GM23338 (cell line): Measurements from ENCODE around the gene SLC9A9. TPM values are rescaled to one million over a fixed set of nuclear protein-coding genes. Genes with fewer than 3 reads are reported as not detected.

Experiments
- ATAC-seq: fragments of 200-7000 bp; cut with Tn5 transposase; 3 replicates; pipeline ENCODE4 v1.9.1; 2020
- DNase-seq: peaks from one replicate; pipeline ENCODE4 v3.0.0-alpha.2; 2015; ENCODE audit warnings: low spot score
- H2AFZ ChIP-seq: fragments of 200-600 bp; sonication (generic); 2 replicates; pipeline ENCODE4 v1.8.0; 2016; ENCODE audit warnings: antibody characterized with exemption, mild to moderate bottlenecking, moderate library complexity
- H3F3A ChIP-seq: fragments of 200-600 bp; sonication (generic); replicated peaks from 2 replicates; pipeline ENCODE4 v1.8.0; 2017; ENCODE audit warnings: antibody characterized with exemption, mixed run types, low read depth
- H3K27ac ChIP-seq: fragments of 200-600 bp; sonication (generic); 2 replicates; pipeline ENCODE4 v1.6.1; 2016; ENCODE audit warnings: low read depth
- H3K27me3 ChIP-seq: fragments of 200-600 bp; sonication (generic); 2 replicates; pipeline ENCODE4 v1.8.0; 2016; ENCODE audit warnings: mild to moderate bottlenecking, mixed run types, moderate library complexity; ENCODE audit not compliant: insufficient read depth
- H3K36me3 ChIP-seq: fragments of 200-600 bp; sonication (generic); 2 replicates; pipeline ENCODE4 v1.8.0; 2016; ENCODE audit warnings: mild to moderate bottlenecking; ENCODE audit not compliant: insufficient read depth
- H3K4me1 ChIP-seq: fragments of 200-600 bp; sonication (generic); 2 replicates; pipeline ENCODE4 v1.8.0; 2016; ENCODE audit warnings: mild to moderate bottlenecking, moderate library complexity; ENCODE audit not compliant: insufficient read depth
- H3K4me2 ChIP-seq: fragments of 200-600 bp; sonication (generic); 2 replicates; pipeline ENCODE4 v1.7.1; 2017; ENCODE audit warnings: mixed run types
- H3K4me3 ChIP-seq: fragments of 200-600 bp; sonication (generic); 2 replicates; pipeline ENCODE4 v1.6.1; 2016; ENCODE audit warnings: mixed run types
- H3K79me2 ChIP-seq: fragments of 200-600 bp; sonication (generic); replicated peaks from 2 replicates; pipeline ENCODE4 v1.8.0; 2017; ENCODE audit warnings: mild to moderate bottlenecking; ENCODE audit not compliant: insufficient read depth
- H3K9me2 ChIP-seq: fragments of 200-600 bp; sonication (generic); 2 replicates; pipeline ENCODE4 v1.8.0; 2017; ENCODE audit not compliant: insufficient read depth
- H4K20me1 ChIP-seq: fragments of 200-600 bp; sonication (generic); replicated peaks from 2 replicates; pipeline ENCODE4 v1.8.0; 2017; ENCODE audit warnings: mild to moderate bottlenecking; ENCODE audit not compliant: insufficient read depth
- H3K27ac Mint-ChIP-seq: 2 replicates; pipeline ENCODE4 v1.8.0; 2020; ENCODE audit warnings: inconsistent platforms, mild to moderate bottlenecking, moderate library complexity, mixed read lengths
- H3K27me3 Mint-ChIP-seq: 3 replicates; pipeline ENCODE4 v1.8.0; 2022; ENCODE audit warnings: low read depth, mild to moderate bottlenecking, moderate library complexity, mixed read lengths, inconsistent platforms; ENCODE audit not compliant: insufficient read depth, poor library complexity
- H3K36me3 Mint-ChIP-seq: 3 replicates; pipeline ENCODE4 v1.8.0; 2021; ENCODE audit warnings: low read depth, mild to moderate bottlenecking, inconsistent platforms, moderate library complexity, mixed read lengths
- H3K4me1 Mint-ChIP-seq: 3 replicates; pipeline ENCODE4 v1.8.0; 2020; ENCODE audit warnings: mild to moderate bottlenecking, inconsistent platforms, mixed read lengths
- H3K4me3 Mint-ChIP-seq: 3 replicates; pipeline ENCODE4 v1.8.0; 2021; ENCODE audit warnings: moderate library complexity, mild to moderate bottlenecking, inconsistent platforms, mixed read lengths
- H3K9me3 Mint-ChIP-seq: 3 replicates; pipeline ENCODE4 v1.8.0; 2020; ENCODE audit warnings: moderate library complexity, mild to moderate bottlenecking, inconsistent platforms, mixed read lengths
- CREB1 ChIP-seq: fragments of 250-450 bp; sonication (Bioruptor Pico); IDR thresholded peaks from 2 replicates; pipeline ENCODE4 v1.5.0; 2020; ENCODE audit warnings: low read depth, mild to moderate bottlenecking, moderate library complexity
- EZH2phosphoT487 ChIP-seq: fragments of 200-600 bp; sonication (generic); IDR thresholded peaks from one replicate; pipeline ENCODE4 v1.8.1; 2018; ENCODE audit warnings: antibody characterized with exemption; ENCODE audit not compliant: unreplicated experiment
- NANOG ChIP-seq: IDR thresholded peaks from 2 replicates; pipeline ENCODE4 v1.6.1; 2016; ENCODE audit warnings: antibody characterized with exemption, borderline replicate concordance
- POLR2AphosphoS5 ChIP-seq: IDR thresholded peaks from 2 replicates; pipeline ENCODE4 v1.6.1; 2016; ENCODE audit warnings: antibody characterized with exemption, low read depth
- STAT1 ChIP-seq: IDR thresholded peaks from one replicate; pipeline ENCODE4 v1.6.1; 2016; ENCODE audit warnings: antibody characterized with exemption; ENCODE audit not compliant: unreplicated experiment
- ZNF331 ChIP-seq: fragments of 250-450 bp; sonication (Bioruptor Pico); IDR thresholded peaks from 2 replicates; pipeline ENCODE4 v1.5.0; 2020; ENCODE audit warnings: low read depth, mild to moderate bottlenecking, moderate library complexity
- polyA plus RNA-seq: library from polyadenylated mRNA; unstranded; fragments of >200 nt; fragmentation: Nextera tagmentation; extraction: Ambion mirVana; gene quantifications from 2 replicates; pipeline ENCODE4 v1.2.1, GENCODE V29; 2016
- total RNA-seq: library from RNA; depleted of rRNA; stranded (reverse); fragments of >200 nt; shearing (Covaris generic); gene quantifications from 2 replicates; pipeline ENCODE4 v1.2.3, GENCODE V29; 2014
- TF ChIP-seq, protein P1 (sequence below): fragments of 250-450 bp; sonication (Bioruptor Pico); IDR thresholded peaks from 2 replicates; pipeline ENCODE4 v1.5.0; 2020; ENCODE audit warnings: mild to moderate bottlenecking, moderate library complexity
- TF ChIP-seq, protein P2 (sequence below): IDR thresholded peaks from one replicate; pipeline ENCODE4 v1.6.1; 2018; ENCODE audit warnings: antibody characterized with exemption; ENCODE audit not compliant: unreplicated experiment
- TF ChIP-seq, protein P3 (sequence below), 2 experiments: fragments of 200-600 bp in 1 of 2; sonication (generic) in 1 of 2; conservative IDR thresholded peaks; 2 replicates each; pipeline versions ENCODE4 v1.5.1 to v1.6.1; 2016 to 2017; ENCODE audit warnings: antibody characterized with exemption in 2 of 2, low read depth in 2 of 2, mild to moderate bottlenecking in 2 of 2, moderate library complexity in 1 of 2
- TF ChIP-seq, protein P4 (sequence below): IDR thresholded peaks from 2 replicates; pipeline ENCODE4 v1.6.1; 2016; ENCODE audit warnings: antibody characterized with exemption

The SLC9A9 gene
- total and polyA plus RNA-seq, 2 experiments from 2014 or later: 1.3 to 1.6 TPM

DNA sequence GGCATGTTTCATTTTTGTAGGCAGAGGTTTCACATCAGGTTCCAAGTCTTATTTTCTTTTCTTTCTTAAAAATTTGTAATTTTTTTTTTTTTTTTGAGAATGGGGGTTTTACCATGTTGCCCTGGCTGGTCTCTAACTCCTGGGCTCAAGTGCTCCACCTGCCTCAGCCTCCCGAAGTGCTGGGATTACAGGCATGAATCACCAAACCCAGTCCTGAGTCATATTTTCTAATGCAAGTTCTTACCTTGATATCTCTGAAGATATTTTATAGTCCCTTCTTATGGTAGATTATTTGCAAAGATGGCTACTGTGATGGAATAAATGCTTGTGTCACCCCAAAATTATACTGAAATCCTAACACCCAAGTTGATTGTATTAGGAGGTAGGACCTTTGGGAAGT is 63.8 kb downstream of the SLC9A9 start:
- TF ChIP-seq POLR2AphosphoS5 (no peak), CREB1 (CRISPR knock-in tag) (no peak), ZNF331 (CRISPR knock-in tag) (no peak), EZH2phosphoT487 (no peak), NANOG (no peak), STAT1 (no peak)
- TF ChIP-seq, protein P1, sequence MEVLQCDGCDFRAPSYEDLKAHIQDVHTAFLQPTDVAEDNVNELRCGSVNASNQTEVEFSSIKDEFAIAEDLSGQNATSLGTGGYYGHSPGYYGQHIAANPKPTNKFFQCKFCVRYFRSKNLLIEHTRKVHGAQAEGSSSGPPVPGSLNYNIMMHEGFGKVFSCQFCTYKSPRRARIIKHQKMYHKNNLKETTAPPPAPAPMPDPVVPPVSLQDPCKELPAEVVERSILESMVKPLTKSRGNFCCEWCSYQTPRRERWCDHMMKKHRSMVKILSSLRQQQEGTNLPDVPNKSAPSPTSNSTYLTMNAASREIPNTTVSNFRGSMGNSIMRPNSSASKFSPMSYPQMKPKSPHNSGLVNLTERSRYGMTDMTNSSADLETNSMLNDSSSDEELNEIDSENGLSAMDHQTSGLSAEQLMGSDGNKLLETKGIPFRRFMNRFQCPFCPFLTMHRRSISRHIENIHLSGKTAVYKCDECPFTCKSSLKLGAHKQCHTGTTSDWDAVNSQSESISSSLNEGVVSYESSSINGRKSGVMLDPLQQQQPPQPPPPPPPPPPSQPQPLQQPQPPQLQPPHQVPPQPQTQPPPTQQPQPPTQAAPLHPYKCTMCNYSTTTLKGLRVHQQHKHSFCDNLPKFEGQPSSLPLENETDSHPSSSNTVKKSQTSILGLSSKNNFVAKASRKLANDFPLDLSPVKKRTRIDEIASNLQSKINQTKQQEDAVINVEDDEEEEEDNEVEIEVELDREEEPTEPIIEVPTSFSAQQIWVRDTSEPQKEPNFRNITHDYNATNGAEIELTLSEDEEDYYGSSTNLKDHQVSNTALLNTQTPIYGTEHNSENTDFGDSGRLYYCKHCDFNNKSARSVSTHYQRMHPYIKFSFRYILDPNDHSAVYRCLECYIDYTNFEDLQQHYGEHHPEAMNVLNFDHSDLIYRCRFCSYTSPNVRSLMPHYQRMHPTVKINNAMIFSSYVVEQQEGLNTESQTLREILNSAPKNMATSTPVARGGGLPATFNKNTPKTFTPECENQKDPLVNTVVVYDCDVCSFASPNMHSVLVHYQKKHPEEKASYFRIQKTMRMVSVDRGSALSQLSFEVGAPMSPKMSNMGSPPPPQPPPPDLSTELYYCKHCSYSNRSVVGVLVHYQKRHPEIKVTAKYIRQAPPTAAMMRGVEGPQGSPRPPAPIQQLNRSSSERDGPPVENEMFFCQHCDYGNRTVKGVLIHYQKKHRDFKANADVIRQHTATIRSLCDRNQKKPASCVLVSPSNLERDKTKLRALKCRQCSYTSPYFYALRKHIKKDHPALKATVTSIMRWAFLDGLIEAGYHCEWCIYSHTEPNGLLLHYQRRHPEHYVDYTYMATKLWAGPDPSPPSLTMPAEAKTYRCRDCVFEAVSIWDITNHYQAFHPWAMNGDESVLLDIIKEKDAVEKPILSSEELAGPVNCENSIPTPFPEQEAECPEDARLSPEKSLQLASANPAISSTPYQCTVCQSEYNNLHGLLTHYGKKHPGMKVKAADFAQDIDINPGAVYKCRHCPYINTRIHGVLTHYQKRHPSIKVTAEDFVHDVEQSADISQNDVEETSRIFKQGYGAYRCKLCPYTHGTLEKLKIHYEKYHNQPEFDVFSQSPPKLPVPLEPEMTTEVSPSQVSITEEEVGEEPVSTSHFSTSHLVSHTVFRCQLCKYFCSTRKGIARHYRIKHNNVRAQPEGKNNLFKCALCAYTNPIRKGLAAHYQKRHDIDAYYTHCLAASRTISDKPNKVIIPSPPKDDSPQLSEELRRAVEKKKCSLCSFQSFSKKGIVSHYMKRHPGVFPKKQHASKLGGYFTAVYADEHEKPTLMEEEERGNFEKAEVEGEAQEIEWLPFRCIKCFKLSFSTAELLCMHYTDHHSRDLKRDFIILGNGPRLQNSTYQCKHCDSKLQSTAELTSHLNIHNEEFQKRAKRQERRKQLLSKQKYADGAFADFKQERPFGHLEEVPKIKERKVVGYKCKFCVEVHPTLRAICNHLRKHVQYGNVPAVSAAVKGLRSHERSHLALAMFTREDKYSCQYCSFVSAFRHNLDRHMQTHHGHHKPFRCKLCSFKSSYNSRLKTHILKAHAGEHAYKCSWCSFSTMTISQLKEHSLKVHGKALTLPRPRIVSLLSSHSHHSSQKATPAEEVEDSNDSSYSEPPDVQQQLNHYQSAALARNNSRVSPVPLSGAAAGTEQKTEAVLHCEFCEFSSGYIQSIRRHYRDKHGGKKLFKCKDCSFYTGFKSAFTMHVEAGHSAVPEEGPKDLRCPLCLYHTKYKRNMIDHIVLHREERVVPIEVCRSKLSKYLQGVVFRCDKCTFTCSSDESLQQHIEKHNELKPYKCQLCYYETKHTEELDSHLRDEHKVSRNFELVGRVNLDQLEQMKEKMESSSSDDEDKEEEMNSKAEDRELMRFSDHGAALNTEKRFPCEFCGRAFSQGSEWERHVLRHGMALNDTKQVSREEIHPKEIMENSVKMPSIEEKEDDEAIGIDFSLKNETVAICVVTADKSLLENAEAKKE (CRISPR knock-in tag): no peak
- TF ChIP-seq, protein P2, sequence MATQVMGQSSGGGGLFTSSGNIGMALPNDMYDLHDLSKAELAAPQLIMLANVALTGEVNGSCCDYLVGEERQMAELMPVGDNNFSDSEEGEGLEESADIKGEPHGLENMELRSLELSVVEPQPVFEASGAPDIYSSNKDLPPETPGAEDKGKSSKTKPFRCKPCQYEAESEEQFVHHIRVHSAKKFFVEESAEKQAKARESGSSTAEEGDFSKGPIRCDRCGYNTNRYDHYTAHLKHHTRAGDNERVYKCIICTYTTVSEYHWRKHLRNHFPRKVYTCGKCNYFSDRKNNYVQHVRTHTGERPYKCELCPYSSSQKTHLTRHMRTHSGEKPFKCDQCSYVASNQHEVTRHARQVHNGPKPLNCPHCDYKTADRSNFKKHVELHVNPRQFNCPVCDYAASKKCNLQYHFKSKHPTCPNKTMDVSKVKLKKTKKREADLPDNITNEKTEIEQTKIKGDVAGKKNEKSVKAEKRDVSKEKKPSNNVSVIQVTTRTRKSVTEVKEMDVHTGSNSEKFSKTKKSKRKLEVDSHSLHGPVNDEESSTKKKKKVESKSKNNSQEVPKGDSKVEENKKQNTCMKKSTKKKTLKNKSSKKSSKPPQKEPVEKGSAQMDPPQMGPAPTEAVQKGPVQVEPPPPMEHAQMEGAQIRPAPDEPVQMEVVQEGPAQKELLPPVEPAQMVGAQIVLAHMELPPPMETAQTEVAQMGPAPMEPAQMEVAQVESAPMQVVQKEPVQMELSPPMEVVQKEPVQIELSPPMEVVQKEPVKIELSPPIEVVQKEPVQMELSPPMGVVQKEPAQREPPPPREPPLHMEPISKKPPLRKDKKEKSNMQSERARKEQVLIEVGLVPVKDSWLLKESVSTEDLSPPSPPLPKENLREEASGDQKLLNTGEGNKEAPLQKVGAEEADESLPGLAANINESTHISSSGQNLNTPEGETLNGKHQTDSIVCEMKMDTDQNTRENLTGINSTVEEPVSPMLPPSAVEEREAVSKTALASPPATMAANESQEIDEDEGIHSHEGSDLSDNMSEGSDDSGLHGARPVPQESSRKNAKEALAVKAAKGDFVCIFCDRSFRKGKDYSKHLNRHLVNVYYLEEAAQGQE: no peak
- TF ChIP-seq, protein P3, sequence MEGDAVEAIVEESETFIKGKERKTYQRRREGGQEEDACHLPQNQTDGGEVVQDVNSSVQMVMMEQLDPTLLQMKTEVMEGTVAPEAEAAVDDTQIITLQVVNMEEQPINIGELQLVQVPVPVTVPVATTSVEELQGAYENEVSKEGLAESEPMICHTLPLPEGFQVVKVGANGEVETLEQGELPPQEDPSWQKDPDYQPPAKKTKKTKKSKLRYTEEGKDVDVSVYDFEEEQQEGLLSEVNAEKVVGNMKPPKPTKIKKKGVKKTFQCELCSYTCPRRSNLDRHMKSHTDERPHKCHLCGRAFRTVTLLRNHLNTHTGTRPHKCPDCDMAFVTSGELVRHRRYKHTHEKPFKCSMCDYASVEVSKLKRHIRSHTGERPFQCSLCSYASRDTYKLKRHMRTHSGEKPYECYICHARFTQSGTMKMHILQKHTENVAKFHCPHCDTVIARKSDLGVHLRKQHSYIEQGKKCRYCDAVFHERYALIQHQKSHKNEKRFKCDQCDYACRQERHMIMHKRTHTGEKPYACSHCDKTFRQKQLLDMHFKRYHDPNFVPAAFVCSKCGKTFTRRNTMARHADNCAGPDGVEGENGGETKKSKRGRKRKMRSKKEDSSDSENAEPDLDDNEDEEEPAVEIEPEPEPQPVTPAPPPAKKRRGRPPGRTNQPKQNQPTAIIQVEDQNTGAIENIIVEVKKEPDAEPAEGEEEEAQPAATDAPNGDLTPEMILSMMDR (conservative IDR thresholded peaks at IDR 0.05; ENCODE audit: low read depth in 2 of 2): no peak
- TF ChIP-seq, protein P4, sequence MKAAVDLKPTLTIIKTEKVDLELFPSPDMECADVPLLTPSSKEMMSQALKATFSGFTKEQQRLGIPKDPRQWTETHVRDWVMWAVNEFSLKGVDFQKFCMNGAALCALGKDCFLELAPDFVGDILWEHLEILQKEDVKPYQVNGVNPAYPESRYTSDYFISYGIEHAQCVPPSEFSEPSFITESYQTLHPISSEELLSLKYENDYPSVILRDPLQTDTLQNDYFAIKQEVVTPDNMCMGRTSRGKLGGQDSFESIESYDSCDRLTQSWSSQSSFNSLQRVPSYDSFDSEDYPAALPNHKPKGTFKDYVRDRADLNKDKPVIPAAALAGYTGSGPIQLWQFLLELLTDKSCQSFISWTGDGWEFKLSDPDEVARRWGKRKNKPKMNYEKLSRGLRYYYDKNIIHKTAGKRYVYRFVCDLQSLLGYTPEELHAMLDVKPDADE: no peak
- Mint-ChIP-seq H3K27ac (no peak overlapping the region), H3K36me3 (no peaks in the 10 kb centered on the region), H3K27me3 (no peaks in the 10 kb centered on the region), H3K9me3 (no peaks in the 10 kb centered on the region), H3K4me3 (no peak overlapping the region), H3K4me1 (peaks cover 36% of the 10 kb centered on the region)
- no peak overlapping the region for H2AFZ ChIP-seq
- H4K20me1 ChIP-seq: no peaks in the 10 kb centered on the region
- no peak overlapping the region for H3K4me2 ChIP-seq
- H3K27ac ChIP-seq: no peak overlapping the region
- H3K9me2 ChIP-seq: peaks cover 6% of the 10 kb centered on the region; the same call in 1 of the 2 replicates
- H3F3A ChIP-seq: no peaks in the 10 kb centered on the region
- H3K36me3 ChIP-seq: no peaks in the 10 kb centered on the region
- H3K4me3 ChIP-seq: no peak overlapping the region
- no peak for ATAC-seq
- H3K79me2 ChIP-seq: no peaks in the 10 kb centered on the region
- no peaks in the 10 kb centered on the region for H3K27me3 ChIP-seq
- peaks cover 18% of the 10 kb centered on the region for H3K4me1 ChIP-seq
- DNase-seq: no peak
